ENCODE data around the gene WDR33. TPM values are rescaled to one million over a fixed set of nuclear protein-coding genes. Genes with fewer than 3 reads are reported as not detected.
A peak's percentile ranks its signal among the peaks of the same experiment; 100 is the strongest.

Gene WDR33
- total RNA-seq, 2 donors from 2014 or later = 41.8 to 48.6 TPM

GRCh38 chr2:127664895-127665225 lies 146.1 kb downstream of the WDR33 start:
- intact Hi-C loops (cut with DNase I) = no loop called here

GRCh38 chr2:127664065-127664894 lies 146.7 kb downstream of the WDR33 start:
- DNase-seq (ENCODE audit: low spot score) = no peak
- intact Hi-C loops (cut with DNase I) = no loop called here

More at GRCh38 chr2:127664895-127665225, 146.1 kb downstream of the WDR33 start:
- no peak for DNase-seq (ENCODE audit: low spot score)

- DNase-seq (ENCODE audit: low spot score) = no peak
These were observed 147.4 kb downstream of the WDR33 start for GRCh38 chr2:127663566-127664064.

GRCh38 chr2:127662937-127663565 lies 147.9 kb downstream of the WDR33 start:
- intact Hi-C loops (cut with DNase I) = no loop called here
- DNase-seq (ENCODE audit: low spot score) = no peak

More at GRCh38 chr2:127663566-127664064, 147.4 kb downstream of the WDR33 start:
- intact Hi-C loops (cut with DNase I) = no loop called here

- DNase-seq (ENCODE audit: low spot score) = peak; percentile 90
- intact Hi-C loops (cut with DNase I) = no loop called here
These were observed 148.9 kb downstream of the WDR33 start for GRCh38 chr2:127661949-127662510.

- intact Hi-C loops (cut with DNase I) = no loop called here
- DNase-seq (ENCODE audit: low spot score) = peak; percentile 86
These were observed 149.8 kb downstream of the WDR33 start for GRCh38 chr2:127661072-127661649.

- intact Hi-C loops (cut with DNase I) = no loop called here
- DNase-seq (ENCODE audit: low spot score) = peak; percentile 56
These were observed 150.7 kb downstream of the WDR33 start for GRCh38 chr2:127660291-127660578.

- DNase-seq (ENCODE audit: low spot score) = peak; percentile 82
- intact Hi-C loops (cut with DNase I) = no loop called here
These were observed 151.3 kb downstream of the WDR33 start for GRCh38 chr2:127659408-127660290.

GRCh38 chr2:127658641-127659407 lies 152.1 kb downstream of the WDR33 start:
- DNase-seq (ENCODE audit: low spot score) = peak; percentile 70
- intact Hi-C loops (cut with DNase I) = no loop called here

- peak; percentile 44 for DNase-seq (ENCODE audit: low spot score)
- intact Hi-C loops (cut with DNase I) = no loop called here
These were observed 152.8 kb downstream of the WDR33 start for GRCh38 chr2:127658146-127658545.

- intact Hi-C loops (cut with DNase I) = no loop called here
- peak; percentile 81 for DNase-seq (ENCODE audit: low spot score)
These were observed 153.8 kb downstream of the WDR33 start for GRCh38 chr2:127657232-127657595.

GRCh38 chr2:127656569-127657231 lies 154.3 kb downstream of the WDR33 start:
- DNase-seq (ENCODE audit: low spot score) = peak; percentile 50
- intact Hi-C loops (cut with DNase I) = no loop called here

- peak; percentile 64 for DNase-seq (ENCODE audit: low spot score)
- intact Hi-C loops (cut with DNase I) = no loop called here
These were observed 155.5 kb downstream of the WDR33 start for GRCh38 chr2:127655209-127656073.

GRCh38 chr2:127654838-127655175 lies 156.2 kb downstream of the WDR33 start:
- no peak for DNase-seq (ENCODE audit: low spot score)
- intact Hi-C loops (cut with DNase I) = no loop called here

- intact Hi-C loops (cut with DNase I) = no loop called here
- DNase-seq (ENCODE audit: low spot score) = peak; percentile 76
These were observed 156.7 kb downstream of the WDR33 start for GRCh38 chr2:127654084-127654837.

- DNase-seq (ENCODE audit: low spot score) = peak; percentile 71
- intact Hi-C loops (cut with DNase I) = no loop called here
These were observed 157.4 kb downstream of the WDR33 start for GRCh38 chr2:127653421-127654083.

All from posterior vena cava (tissue), 2 donors.